WTC11 (cell line): ENCODE data around the gene NME4. TPM values are rescaled to one million over a fixed set of nuclear protein-coding genes. Genes with fewer than 3 reads are reported as not detected.

ENCODE experiments used
- ATAC-seq: fragments of 200-7000 bp; cut with Tn5 transposase; 2 replicates; pipeline ENCODE4 v1.10.0; 2021; ENCODE audit warnings: mild to moderate bottlenecking, moderate library complexity
- CTCF ChIA-PET: fragments of 300-600 bp; sonication (Branson Sonifier 250); formaldehyde crosslinking; loops from one replicate; lab custom pipeline; 2021; ENCODE audit warnings: antibody characterized with exemption; lab: Charles Lee
- POLR2A ChIA-PET: fragments of 350-600 bp; sonication (Branson Sonifier 250); formaldehyde crosslinking; loops from one replicate; lab custom pipeline; 2021; ENCODE audit warnings: antibody characterized with exemption; lab: Charles Lee
- DNase-seq: peaks from one replicate; pipeline ENCODE4 v3.0.0; 2021; ENCODE audit warnings: low spot score
- H3K27ac Mint-ChIP-seq: 2 replicates; pipeline ENCODE4 v1.8.0; 2021; ENCODE audit warnings: mixed read lengths
- H3K27me3 Mint-ChIP-seq: 2 replicates; pipeline ENCODE4 v1.8.0; 2021; ENCODE audit warnings: low read depth, mild to moderate bottlenecking, moderate library complexity, mixed read lengths
- H3K36me3 Mint-ChIP-seq: 2 replicates; pipeline ENCODE4 v1.8.0; 2021; ENCODE audit warnings: mixed read lengths
- H3K4me1 Mint-ChIP-seq: 2 replicates; pipeline ENCODE4 v1.8.0; 2022; ENCODE audit warnings: mixed read lengths
- H3K4me3 Mint-ChIP-seq: 2 replicates; pipeline ENCODE4 v1.8.0; 2021; ENCODE audit warnings: mild to moderate bottlenecking, moderate library complexity, mixed read lengths
- H3K9me3 Mint-ChIP-seq: 2 replicates; pipeline ENCODE4 v1.8.0; 2021; ENCODE audit warnings: mixed read lengths
- ATF1 ChIP-seq: sonication (generic); formaldehyde crosslinking; IDR thresholded peaks from 2 replicates; pipeline ENCODE4 v1.8.1; 2023; ENCODE audit warnings: mild to moderate bottlenecking, moderate library complexity, missing genetic modification reagents
- ESRRA ChIP-seq: sonication (generic); formaldehyde crosslinking; IDR thresholded peaks from 2 replicates; pipeline ENCODE4 v1.8.1; 2022; ENCODE audit warnings: mild to moderate bottlenecking, missing genetic modification reagents, borderline replicate concordance
- ETV6 ChIP-seq: sonication (generic); formaldehyde crosslinking; IDR thresholded peaks from 2 replicates; pipeline ENCODE4 v1.8.1; 2022; ENCODE audit warnings: mild to moderate bottlenecking, missing genetic modification reagents
- FOXJ3 ChIP-seq: sonication (generic); formaldehyde crosslinking; IDR thresholded peaks from 2 replicates; pipeline ENCODE4 v1.9.0; 2021; ENCODE audit warnings: missing genetic modification reagents, mild to moderate bottlenecking, borderline replicate concordance
- FOXP1 ChIP-seq: sonication (generic); formaldehyde crosslinking; IDR thresholded peaks from 2 replicates; pipeline ENCODE4 v1.8.0; 2022; ENCODE audit warnings: missing genetic modification reagents, mild to moderate bottlenecking, moderate library complexity, borderline replicate concordance
- HMGXB4 ChIP-seq: sonication (generic); formaldehyde crosslinking; IDR thresholded peaks from 2 replicates; pipeline ENCODE4 v1.8.1; 2023; ENCODE audit warnings: mild to moderate bottlenecking, moderate library complexity, missing genetic modification reagents
- IRF1 ChIP-seq: sonication (generic); formaldehyde crosslinking; IDR thresholded peaks from 2 replicates; pipeline ENCODE4 v1.8.0; 2023; ENCODE audit warnings: missing genetic modification reagents
- MAX ChIP-seq: sonication (generic); formaldehyde crosslinking; IDR thresholded peaks from 2 replicates; pipeline ENCODE4 v1.8.0; 2022; ENCODE audit warnings: mild to moderate bottlenecking, missing genetic modification reagents
- MXD4 ChIP-seq: fragments of 250-450 bp; sonication (Bioruptor Pico); IDR thresholded peaks from 2 replicates; pipeline ENCODE4 v1.8.0; 2021; ENCODE audit warnings: mild to moderate bottlenecking, moderate library complexity, borderline replicate concordance
- NFE2L1 ChIP-seq: sonication (generic); formaldehyde crosslinking; IDR thresholded peaks from 2 replicates; pipeline ENCODE4 v1.8.1; 2023; ENCODE audit warnings: missing genetic modification reagents
- NR2C2 ChIP-seq: sonication (generic); formaldehyde crosslinking; IDR thresholded peaks from 2 replicates; pipeline ENCODE4 v1.8.0; 2022; ENCODE audit warnings: mild to moderate bottlenecking, missing genetic modification reagents
- RORB ChIP-seq: fragments of 250-450 bp; sonication (Bioruptor Pico); IDR thresholded peaks from 2 replicates; pipeline ENCODE4 v1.9.0; 2021; ENCODE audit warnings: mild to moderate bottlenecking
- SMAD4 ChIP-seq: sonication (generic); formaldehyde crosslinking; IDR thresholded peaks from 2 replicates; pipeline ENCODE4 v1.8.0; 2022; ENCODE audit warnings: mild to moderate bottlenecking, missing genetic modification reagents
- TP53 ChIP-seq: sonication (generic); formaldehyde crosslinking; IDR thresholded peaks from 2 replicates; pipeline ENCODE4 v1.8.1; 2023; ENCODE audit warnings: mild to moderate bottlenecking, missing genetic modification reagents
- ZBTB21 ChIP-seq: sonication (generic); formaldehyde crosslinking; IDR thresholded peaks from 2 replicates; pipeline ENCODE4 v1.8.1; 2023; ENCODE audit warnings: mild to moderate bottlenecking, missing genetic modification reagents, borderline replicate concordance
- ZBTB43 ChIP-seq: sonication (generic); formaldehyde crosslinking; IDR thresholded peaks from 2 replicates; pipeline ENCODE4 v1.8.1; 2023; ENCODE audit warnings: mild to moderate bottlenecking, missing genetic modification reagents
- ZNF121 ChIP-seq: sonication (generic); formaldehyde crosslinking; IDR thresholded peaks from 2 replicates; pipeline ENCODE4 v1.8.0; 2023; ENCODE audit warnings: missing genetic modification reagents
- ZNF416 ChIP-seq: fragments of 250-450 bp; sonication (Bioruptor Pico); IDR thresholded peaks from 2 replicates; pipeline ENCODE4 v1.9.0; 2021; ENCODE audit warnings: mild to moderate bottlenecking, inconsistent platforms
- total RNA-seq: library from RNA; stranded (reverse); gene quantifications from 3 replicates; pipeline ENCODE4 v1.2.3, GENCODE V29; 2021
- TF ChIP-seq, protein P1 (sequence below): sonication (generic); formaldehyde crosslinking; IDR thresholded peaks from 2 replicates; pipeline ENCODE4 v1.8.0; 2023; ENCODE audit warnings: mild to moderate bottlenecking, missing genetic modification reagents
- TF ChIP-seq, protein P2 (sequence below): sonication (generic); formaldehyde crosslinking; IDR thresholded peaks from 2 replicates; pipeline ENCODE4 v1.8.0; 2022; ENCODE audit warnings: mild to moderate bottlenecking, missing genetic modification reagents

NME4 gene
- total RNA-seq, 1 experiment from 2014 or later, result 467 TPM

- POLR2A ChIA-PET, result no interaction called here
- Mint-ChIP-seq H3K36me3 (no peaks in the 10 kb centered on the region), H3K4me1 (peaks cover 3% of the 10 kb centered on the region; the same call in 1 of the 2 replicates), H3K9me3 (no peaks in the 10 kb centered on the region), H3K27ac (peak overlapping the region; percentile 57), H3K27me3 (no peaks in the 10 kb centered on the region), H3K4me3 (no peak overlapping the region)
- ATAC-seq (no peak), DNase-seq (no peak)
- TF ChIP-seq, protein P1, sequence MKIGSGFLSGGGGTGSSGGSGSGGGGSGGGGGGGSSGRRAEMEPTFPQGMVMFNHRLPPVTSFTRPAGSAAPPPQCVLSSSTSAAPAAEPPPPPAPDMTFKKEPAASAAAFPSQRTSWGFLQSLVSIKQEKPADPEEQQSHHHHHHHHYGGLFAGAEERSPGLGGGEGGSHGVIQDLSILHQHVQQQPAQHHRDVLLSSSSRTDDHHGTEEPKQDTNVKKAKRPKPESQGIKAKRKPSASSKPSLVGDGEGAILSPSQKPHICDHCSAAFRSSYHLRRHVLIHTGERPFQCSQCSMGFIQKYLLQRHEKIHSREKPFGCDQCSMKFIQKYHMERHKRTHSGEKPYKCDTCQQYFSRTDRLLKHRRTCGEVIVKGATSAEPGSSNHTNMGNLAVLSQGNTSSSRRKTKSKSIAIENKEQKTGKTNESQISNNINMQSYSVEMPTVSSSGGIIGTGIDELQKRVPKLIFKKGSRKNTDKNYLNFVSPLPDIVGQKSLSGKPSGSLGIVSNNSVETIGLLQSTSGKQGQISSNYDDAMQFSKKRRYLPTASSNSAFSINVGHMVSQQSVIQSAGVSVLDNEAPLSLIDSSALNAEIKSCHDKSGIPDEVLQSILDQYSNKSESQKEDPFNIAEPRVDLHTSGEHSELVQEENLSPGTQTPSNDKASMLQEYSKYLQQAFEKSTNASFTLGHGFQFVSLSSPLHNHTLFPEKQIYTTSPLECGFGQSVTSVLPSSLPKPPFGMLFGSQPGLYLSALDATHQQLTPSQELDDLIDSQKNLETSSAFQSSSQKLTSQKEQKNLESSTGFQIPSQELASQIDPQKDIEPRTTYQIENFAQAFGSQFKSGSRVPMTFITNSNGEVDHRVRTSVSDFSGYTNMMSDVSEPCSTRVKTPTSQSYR (CRISPR knock-in tag), result no peak
- no peak for TF ChIP-seq NFE2L1 (CRISPR knock-in tag)
- no peak for TF ChIP-seq ATF1
- no peak for TF ChIP-seq ZBTB21 (CRISPR knock-in tag)
- TF ChIP-seq ZNF416 (CRISPR knock-in tag), result no peak
- no peak for TF ChIP-seq TP53
- TF ChIP-seq NR2C2, result no peak
- no peak for TF ChIP-seq ESRRA (CRISPR knock-in tag)
- TF ChIP-seq ETV6 (CRISPR knock-in tag), result no peak
- no peak for TF ChIP-seq FOXJ3 (CRISPR knock-in tag)
- no peak for TF ChIP-seq IRF1 (CRISPR knock-in tag)
- TF ChIP-seq RORB, result no peak
- no peak for TF ChIP-seq SMAD4
- no peak for TF ChIP-seq ZNF121 (CRISPR knock-in tag)
- no peak for TF ChIP-seq MXD4 (CRISPR knock-in tag)
- no peak for TF ChIP-seq HMGXB4 (CRISPR knock-in tag)
- no peak for TF ChIP-seq ZBTB43 (CRISPR knock-in tag)
- no peak for TF ChIP-seq MAX
- TF ChIP-seq, protein P2, sequence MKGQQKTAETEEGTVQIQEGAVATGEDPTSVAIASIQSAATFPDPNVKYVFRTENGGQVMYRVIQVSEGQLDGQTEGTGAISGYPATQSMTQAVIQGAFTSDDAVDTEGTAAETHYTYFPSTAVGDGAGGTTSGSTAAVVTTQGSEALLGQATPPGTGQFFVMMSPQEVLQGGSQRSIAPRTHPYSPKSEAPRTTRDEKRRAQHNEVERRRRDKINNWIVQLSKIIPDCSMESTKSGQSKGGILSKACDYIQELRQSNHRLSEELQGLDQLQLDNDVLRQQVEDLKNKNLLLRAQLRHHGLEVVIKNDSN (CRISPR knock-in tag), result no peak
- CTCF ChIA-PET, result interaction anchor here (1.1 kb wide), 1 partner anchor 44 kb away, joined by 4 read pairs; no protein-coding TSS in a partner anchor
Observed at GRCh38 chr16:442976-443375, 46.0 kb downstream of the NME4 start.

- POLR2A ChIA-PET, result no interaction called here
- ATAC-seq, result no peak
- no peak for DNase-seq
- Mint-ChIP-seq H3K4me3 (no peak overlapping the region), H3K27me3 (no peaks in the 10 kb centered on the region), H3K9me3 (no peaks in the 10 kb centered on the region), H3K27ac (peak overlapping the region; percentile 73), H3K36me3 (no peaks in the 10 kb centered on the region)
- CTCF ChIA-PET, result no interaction called here
- TF ChIP-seq ETV6 (CRISPR knock-in tag) (no peak), ZNF416 (CRISPR knock-in tag) (no peak), FOXP1 (CRISPR knock-in tag) (no peak), ZBTB43 (CRISPR knock-in tag) (no peak), NFE2L1 (CRISPR knock-in tag) (no peak), SMAD4 (no peak)
- TF ChIP-seq, all 79 proteins: peak for 0
- peaks cover 3% of the 10 kb centered on the region; the same call in 1 of the 2 replicates for H3K4me1 Mint-ChIP-seq
Observed at GRCh38 chr16:444027-444426, 47.0 kb downstream of the NME4 start.
